HG03060 (cell line): Measurements from ENCODE around the gene C1orf185.
"Not testable (repeated sequence)": the region's sequence is repeated elsewhere in the genome, so short reads cannot be mapped to it uniquely, and the experiment has no call there.

Experiments used
- ATAC-seq: cut with Tn5 transposase; IDR thresholded peaks from one replicate; pipeline ENCODE4 v1.9.1; 2021; ENCODE audit warnings: low read depth, moderate number of reproducible peaks; ENCODE audit not compliant: unreplicated experiment

C1orf185 gene

GRCh38 chr1:51101976-51102375 is at the start of gene C1orf185:
Gene C1orf185, plus strand, starts transcription at chr1:51102228. Its CDS starts 6 bp downstream, at chr1:51102234.
- ATAC-seq, result no peak

GRCh38 chr1:51058858-51059257 is 43.2 kb upstream of the C1orf185 start:
- no peak for ATAC-seq

- ATAC-seq, result no peak
These were observed 40.7 kb upstream of the C1orf185 start for GRCh38 chr1:51061231-51061918.

GRCh38 chr1:51063121-51063520 is 38.9 kb upstream of the C1orf185 start:
- ATAC-seq, result no peak

GRCh38 chr1:51070011-51070410 is 32.0 kb upstream of the C1orf185 start:
- no peak for ATAC-seq

GRCh38 chr1:51070640-51071039 is 31.4 kb upstream of the C1orf185 start:
- ATAC-seq, result no peak

GRCh38 chr1:51071291-51072042 is 30.6 kb upstream of the C1orf185 start:
- ATAC-seq, result no peak

- ATAC-seq, result no peak
These were observed 30.0 kb upstream of the C1orf185 start for GRCh38 chr1:51072043-51072439.

- ATAC-seq, result no peak
These were observed 29.4 kb upstream of the C1orf185 start for GRCh38 chr1:51072651-51073050.

- ATAC-seq, result no peak
These were observed 28.6 kb upstream of the C1orf185 start for GRCh38 chr1:51073456-51073855.

GRCh38 chr1:51086496-51087271 is 15.3 kb upstream of the C1orf185 start:
- ATAC-seq, result no peak

GRCh38 chr1:51088474-51088873 is 13.6 kb upstream of the C1orf185 start:
- ATAC-seq, result no peak

- no peak for ATAC-seq
These were observed 8.4 kb upstream of the C1orf185 start for GRCh38 chr1:51093581-51093980.

GRCh38 chr1:51097171-51097570 is 4.9 kb upstream of the C1orf185 start:
- ATAC-seq, result no peak

GRCh38 chr1:51100264-51100880 is 1.7 kb upstream of the C1orf185 start:
- no peak for ATAC-seq

- ATAC-seq, result no peak
These were observed 12.1 kb downstream of the C1orf185 start for GRCh38 chr1:51114137-51114536.

- ATAC-seq, result no peak
These were observed 13.8 kb downstream of the C1orf185 start for GRCh38 chr1:51115714-51116404.

GRCh38 chr1:51119331-51119730 is 17.3 kb downstream of the C1orf185 start:
- ATAC-seq, result no peak

GRCh38 chr1:51120629-51121028 is 18.6 kb downstream of the C1orf185 start:
- ATAC-seq, result no peak

- not testable (repeated sequence) for ATAC-seq
These were observed 25.1 kb downstream of the C1orf185 start for GRCh38 chr1:51127152-51127551.
